GM12878 (cell line): ENCODE data around the gene VN1R2. TPM values are rescaled to one million over a fixed set of nuclear protein-coding genes. Genes with fewer than 3 reads are reported as not detected.

Experiments used
- ATAC-seq: fragments of 200-7000 bp; cut with Tn5 transposase; 3 replicates; pipeline ENCODE4 v1.9.1; 2020; ENCODE audit warnings: mild to moderate bottlenecking, moderate library complexity
- BruUV-seq: library from RNA; stranded (reverse); fragments of 400-500 nt; replicated peaks from 2 replicates; lab custom pipeline; 2021; lab: Mats Ljungman, UMichigan
- CTCF ChIA-PET: fragments of 300-600 bp; sonication (Branson Sonifier 250); formaldehyde crosslinking; extraction: SDS; loops from one replicate; lab custom pipeline; 2021; ENCODE audit warnings: inconsistent platforms; lab: Yijun Ruan, JAX
- POLR2A ChIA-PET: fragments of 350-600 bp; formaldehyde crosslinking; extraction: SDS; loops from one replicate; lab custom pipeline; 2021; ENCODE audit warnings: inconsistent platforms; lab: Charles Lee
- RAD21 ChIA-PET: fragments of 300-600 bp; sonication (Branson Sonifier 250); formaldehyde crosslinking; loops from one replicate; lab custom pipeline; 2023; ENCODE audit warnings: antibody characterized with exemption; ENCODE audit not compliant: unreplicated experiment; lab: Charles Lee
- SMC1A ChIA-PET: fragments of 300-600 bp; sonication (Branson Sonifier 250); formaldehyde crosslinking; loops from one replicate; lab custom pipeline; 2023; ENCODE audit not compliant: unreplicated experiment, uncharacterized antibody; lab: Charles Lee
- DNase-seq: peaks from one replicate; pipeline ENCODE4 v3.0.0-alpha.2; 2011; ENCODE audit warnings: low read depth, low spot score
- FAIRE-seq: peaks from 3 replicates; lab custom pipeline; 2011; peaks lifted over from hg19 to GRCh38; lab: Jason Lieb, UNC
- H2AFZ ChIP-seq: 2 replicates; pipeline ENCODE4 v1.6.0; 2011; ENCODE audit warnings: low read depth, low read length, control low read depth; ENCODE audit not compliant: control insufficient read depth
- H3K27ac ChIP-seq: 2 replicates; pipeline ENCODE4 v1.5.1; 2011; ENCODE audit warnings: control low read depth; ENCODE audit not compliant: control insufficient read depth, insufficient read depth
- H3K27me3 ChIP-seq, 2 experiments: replicated peaks in 1 of 2; 2 replicates each; pipeline versions ENCODE4 v1.6.0 to v1.6.1; 2011; ENCODE audit warnings: low read length in 1 of 2; ENCODE audit not compliant: control insufficient read depth in 2 of 2, insufficient read depth in 2 of 2
- H3K36me3 ChIP-seq, 2 experiments: 2 replicates each; pipeline ENCODE4 v1.5.1; 2011; ENCODE audit warnings: low read length in 1 of 2; ENCODE audit not compliant: control insufficient read depth in 2 of 2, insufficient read depth in 2 of 2
- H3K4me1 ChIP-seq: 2 replicates; pipeline ENCODE4 v1.6.1; 2011; ENCODE audit warnings: mild to moderate bottlenecking, low read length, moderate library complexity, mixed read lengths; ENCODE audit not compliant: control insufficient read depth, insufficient read depth
- H3K4me2 ChIP-seq: 2 replicates; pipeline ENCODE4 v1.6.0; 2011; ENCODE audit warnings: control low read depth; ENCODE audit not compliant: control insufficient read depth, insufficient read depth
- H3K4me3 ChIP-seq: fragments of 200-600 bp; sonication (generic); 2 replicates; pipeline ENCODE4 v1.5.1; 2016
- H3K79me2 ChIP-seq: 2 replicates; pipeline ENCODE4 v1.6.0; 2011; ENCODE audit warnings: low read length; ENCODE audit not compliant: control insufficient read depth, insufficient read depth
- H3K9ac ChIP-seq: 2 replicates; pipeline ENCODE4 v1.8.0; 2011; ENCODE audit warnings: low read length, control low read depth, mixed read lengths; ENCODE audit not compliant: control insufficient read depth, insufficient read depth
- H3K9me3 ChIP-seq: replicated peaks from 3 replicates; pipeline ENCODE4 v1.5.1; 2011; ENCODE audit warnings: mild to moderate bottlenecking, low read length; ENCODE audit not compliant: control insufficient read depth, insufficient read depth
- H4K20me1 ChIP-seq: 2 replicates; pipeline ENCODE4 v1.6.0; 2011; ENCODE audit not compliant: control insufficient read depth, insufficient read depth
- BACH1 ChIP-seq: fragments of 450-650 bp; IDR thresholded peaks from 2 replicates; pipeline ENCODE4 v1.6.1; 2017; ENCODE audit warnings: mild to moderate bottlenecking, borderline replicate concordance
- HDAC6 ChIP-seq: fragments of 200-600 bp; sonication (generic); IDR thresholded peaks from one replicate; pipeline ENCODE4 v1.8.0; 2017; ENCODE audit warnings: antibody characterized with exemption; ENCODE audit not compliant: unreplicated experiment
- KLF5 ChIP-seq: fragments of 450-650 bp; IDR thresholded peaks from 2 replicates; pipeline ENCODE4 v1.6.1; 2014; ENCODE audit warnings: mild to moderate bottlenecking; ENCODE audit not compliant: partially characterized antibody
- MTA2 ChIP-seq: fragments of 450-650 bp; IDR thresholded peaks from 2 replicates; pipeline ENCODE4 v1.6.1; 2016; ENCODE audit warnings: low read depth, mild to moderate bottlenecking, moderate library complexity
- NBN ChIP-seq: fragments of 450-650 bp; IDR thresholded peaks from 2 replicates; pipeline ENCODE4 v1.6.1; 2016
- RB1 ChIP-seq: fragments of 450-650 bp; formaldehyde crosslinking; IDR thresholded peaks from 2 replicates; pipeline ENCODE4 v1.6.1; 2017; ENCODE audit warnings: mild to moderate bottlenecking, borderline replicate concordance
- RUNX3 ChIP-seq: IDR thresholded peaks from 2 replicates; pipeline ENCODE4 v1.6.1; 2012; ENCODE audit warnings: low read length, inconsistent platforms
- SRF ChIP-seq, 2 experiments: IDR thresholded peaks; 2 replicates each; pipeline ENCODE4 v1.6.1; 2011; ENCODE audit warnings: low read depth in 2 of 2, low read length in 2 of 2, mild to moderate bottlenecking in 1 of 2, moderate library complexity in 1 of 2
- STAT1 ChIP-seq: fragments of 450-650 bp; conservative IDR thresholded peaks from 2 replicates; pipeline ENCODE4 v1.6.1; 2014; ENCODE audit warnings: antibody characterized with exemption, mild to moderate bottlenecking
- WGBS: methylation state at CpG from one replicate; pipeline ENCODE4 v1.1.6; 2016; ENCODE audit warnings: low lambda C conversion rate; ENCODE audit not compliant: insufficient replicate concordance, insufficient coverage; ENCODE audit errors: missing lambda C conversion rate; 5-methylcytosine and 5-hydroxymethylcytosine counted together
- in situ Hi-C: fragments of 300-500 bp; cut with MboI; formaldehyde crosslinking; loops from 9 replicates; pipeline ENCODE4 v1.14.3; 2018; ENCODE audit warnings: mixed read lengths
- intact Hi-C: fragments of 100-400 bp; cut with micrococcal nuclease; formaldehyde crosslinking; loops from one replicate; pipeline ENCODE4 v1.14.2; 2022; ENCODE audit not compliant: unreplicated experiment
- polyA plus RNA-seq, 11 experiments: library from polyadenylated mRNA; depleted of rRNA in 4 of 11; unstranded in 6 of 11; stranded (reverse) in 5 of 11; fragments of >200 nt; fragmentation: Nextera tagmentation in 4 of 11; fragmentation: Illumina TruSeq in 1 of 11; extraction: Ambion mirVana in 4 of 11; extraction: Trizol in 1 of 11; gene quantifications; 1 replicate in 1 of 11; 2 replicates in 10 of 11; pipeline versions ENCODE4 v1.2.1 to v1.2.3, GENCODE V29; 2011 to 2016; ENCODE audit warnings: inconsistent platforms in 2 of 11, missing spikeins in 2 of 11, low read depth in 1 of 11
- total RNA-seq, 4 experiments: library from RNA; depleted of rRNA in 3 of 4; stranded (reverse); fragments of >200 nt in 3 of 4; fragmentation: Illumina TruSeq in 1 of 4; extraction: Trizol in 1 of 4; gene quantifications; 2 replicates each; pipeline versions ENCODE4 v1.2.1 to v1.2.3, GENCODE V29; 2013 to 2021
- TF ChIP-seq, protein P1 (sequence below): IDR thresholded peaks from 2 replicates; pipeline ENCODE4 v1.6.1; 2012; ENCODE audit warnings: improper control_type of control experiment, low read depth, low read length; ENCODE audit not compliant: insufficient replicate concordance
- TF ChIP-seq, protein P2 (sequence below): fragments of 450-650 bp; IDR thresholded peaks from 2 replicates; pipeline ENCODE4 v1.6.1; 2017; ENCODE audit warnings: antibody characterized with exemption, mild to moderate bottlenecking, moderate library complexity

Gene VN1R2
- total and polyA plus RNA-seq, 10 of the 15 experiments (the other 5 are each of a cell fraction or from before 2014, with no cell fraction given) = not detected

- intact Hi-C loops = no loop called here
- BruUV-seq = no TSS peak
Measured at GRCh38 chr19:53290758-53291549, 32.9 kb downstream of the VN1R2 start.

More at GRCh38 chr19:53290758-53291549, 32.9 kb downstream of the VN1R2 start:
- no peak overlapping the region for H3K4me3 ChIP-seq
- in situ Hi-C loops = no loop called here
- H2AFZ ChIP-seq = no peak overlapping the region
- ChIA-PET CTCF (no interaction called here), SMC1A (no interaction called here), RAD21 (no interaction called here), POLR2A (no interaction called here)
- no peaks in the 10 kb centered on the region for H3K4me1 ChIP-seq
- DNase-seq (no peak), FAIRE-seq (no peak), ATAC-seq (no peak)
- no peak overlapping the region for H3K9ac ChIP-seq
- H3K79me2 ChIP-seq = no peaks in the 10 kb centered on the region
- H3K36me3 ChIP-seq = no peaks in the 10 kb centered on the region
- WGBS = 84% methylated on average over 43 of the region's 47 CpGs
- peaks cover 4% of the 10 kb centered on the region; the same call in 2 of the 3 replicates for H3K9me3 ChIP-seq
- no peaks in the 10 kb centered on the region for H4K20me1 ChIP-seq
- no peaks in the 10 kb centered on the region for H3K27me3 ChIP-seq
- no peak overlapping the region for H3K4me2 ChIP-seq
- TF ChIP-seq BACH1 (no peak), KLF5 (no peak), NBN (no peak), RUNX3 (no peak), HDAC6 (no peak), STAT1 (no peak), SRF (IDR thresholded peaks at IDR 0.05; ENCODE audit: low read depth in 2 of 2, low read length in 2 of 2) (no peak), MTA2 (no peak), RB1 (no peak)
- TF ChIP-seq, protein P1, sequence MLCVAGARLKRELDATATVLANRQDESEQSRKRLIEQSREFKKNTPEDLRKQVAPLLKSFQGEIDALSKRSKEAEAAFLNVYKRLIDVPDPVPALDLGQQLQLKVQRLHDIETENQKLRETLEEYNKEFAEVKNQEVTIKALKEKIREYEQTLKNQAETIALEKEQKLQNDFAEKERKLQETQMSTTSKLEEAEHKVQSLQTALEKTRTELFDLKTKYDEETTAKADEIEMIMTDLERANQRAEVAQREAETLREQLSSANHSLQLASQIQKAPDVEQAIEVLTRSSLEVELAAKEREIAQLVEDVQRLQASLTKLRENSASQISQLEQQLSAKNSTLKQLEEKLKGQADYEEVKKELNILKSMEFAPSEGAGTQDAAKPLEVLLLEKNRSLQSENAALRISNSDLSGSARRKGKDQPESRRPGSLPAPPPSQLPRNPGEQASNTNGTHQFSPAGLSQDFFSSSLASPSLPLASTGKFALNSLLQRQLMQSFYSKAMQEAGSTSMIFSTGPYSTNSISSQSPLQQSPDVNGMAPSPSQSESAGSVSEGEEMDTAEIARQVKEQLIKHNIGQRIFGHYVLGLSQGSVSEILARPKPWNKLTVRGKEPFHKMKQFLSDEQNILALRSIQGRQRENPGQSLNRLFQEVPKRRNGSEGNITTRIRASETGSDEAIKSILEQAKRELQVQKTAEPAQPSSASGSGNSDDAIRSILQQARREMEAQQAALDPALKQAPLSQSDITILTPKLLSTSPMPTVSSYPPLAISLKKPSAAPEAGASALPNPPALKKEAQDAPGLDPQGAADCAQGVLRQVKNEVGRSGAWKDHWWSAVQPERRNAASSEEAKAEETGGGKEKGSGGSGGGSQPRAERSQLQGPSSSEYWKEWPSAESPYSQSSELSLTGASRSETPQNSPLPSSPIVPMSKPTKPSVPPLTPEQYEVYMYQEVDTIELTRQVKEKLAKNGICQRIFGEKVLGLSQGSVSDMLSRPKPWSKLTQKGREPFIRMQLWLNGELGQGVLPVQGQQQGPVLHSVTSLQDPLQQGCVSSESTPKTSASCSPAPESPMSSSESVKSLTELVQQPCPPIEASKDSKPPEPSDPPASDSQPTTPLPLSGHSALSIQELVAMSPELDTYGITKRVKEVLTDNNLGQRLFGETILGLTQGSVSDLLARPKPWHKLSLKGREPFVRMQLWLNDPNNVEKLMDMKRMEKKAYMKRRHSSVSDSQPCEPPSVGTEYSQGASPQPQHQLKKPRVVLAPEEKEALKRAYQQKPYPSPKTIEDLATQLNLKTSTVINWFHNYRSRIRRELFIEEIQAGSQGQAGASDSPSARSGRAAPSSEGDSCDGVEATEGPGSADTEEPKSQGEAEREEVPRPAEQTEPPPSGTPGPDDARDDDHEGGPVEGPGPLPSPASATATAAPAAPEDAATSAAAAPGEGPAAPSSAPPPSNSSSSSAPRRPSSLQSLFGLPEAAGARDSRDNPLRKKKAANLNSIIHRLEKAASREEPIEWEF = no peak
- TF ChIP-seq, protein P2, sequence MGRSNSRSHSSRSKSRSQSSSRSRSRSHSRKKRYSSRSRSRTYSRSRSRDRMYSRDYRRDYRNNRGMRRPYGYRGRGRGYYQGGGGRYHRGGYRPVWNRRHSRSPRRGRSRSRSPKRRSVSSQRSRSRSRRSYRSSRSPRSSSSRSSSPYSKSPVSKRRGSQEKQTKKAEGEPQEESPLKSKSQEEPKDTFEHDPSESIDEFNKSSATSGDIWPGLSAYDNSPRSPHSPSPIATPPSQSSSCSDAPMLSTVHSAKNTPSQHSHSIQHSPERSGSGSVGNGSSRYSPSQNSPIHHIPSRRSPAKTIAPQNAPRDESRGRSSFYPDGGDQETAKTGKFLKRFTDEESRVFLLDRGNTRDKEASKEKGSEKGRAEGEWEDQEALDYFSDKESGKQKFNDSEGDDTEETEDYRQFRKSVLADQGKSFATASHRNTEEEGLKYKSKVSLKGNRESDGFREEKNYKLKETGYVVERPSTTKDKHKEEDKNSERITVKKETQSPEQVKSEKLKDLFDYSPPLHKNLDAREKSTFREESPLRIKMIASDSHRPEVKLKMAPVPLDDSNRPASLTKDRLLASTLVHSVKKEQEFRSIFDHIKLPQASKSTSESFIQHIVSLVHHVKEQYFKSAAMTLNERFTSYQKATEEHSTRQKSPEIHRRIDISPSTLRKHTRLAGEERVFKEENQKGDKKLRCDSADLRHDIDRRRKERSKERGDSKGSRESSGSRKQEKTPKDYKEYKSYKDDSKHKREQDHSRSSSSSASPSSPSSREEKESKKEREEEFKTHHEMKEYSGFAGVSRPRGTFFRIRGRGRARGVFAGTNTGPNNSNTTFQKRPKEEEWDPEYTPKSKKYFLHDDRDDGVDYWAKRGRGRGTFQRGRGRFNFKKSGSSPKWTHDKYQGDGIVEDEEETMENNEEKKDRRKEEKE = no peak
- no peak overlapping the region for H3K27ac ChIP-seq
